GM21717 (cell line): ENCODE measurements around the gene IQCH.
"Not testable (repeated sequence)": the region's sequence is repeated elsewhere in the genome, so short reads cannot be mapped to it uniquely, and the experiment has no call there.

Experiments used
- ATAC-seq: cut with Tn5 transposase; IDR thresholded peaks from one replicate; pipeline ENCODE4 v1.9.1; 2021; ENCODE audit warnings: mild to moderate bottlenecking, moderate library complexity; ENCODE audit not compliant: unreplicated experiment

IQCH gene

GRCh38 chr15:67433495-67434099 lies 179.0 kb downstream of the IQCH start:
- no peak for ATAC-seq

- ATAC-seq, result not testable (repeated sequence)
Measured at GRCh38 chr15:67436351-67437250, 182.0 kb downstream of the IQCH start.

- ATAC-seq, result no peak
Measured at GRCh38 chr15:67444100-67444499, 189.5 kb downstream of the IQCH start.

GRCh38 chr15:67446449-67446848 lies 191.9 kb downstream of the IQCH start:
- no peak for ATAC-seq

GRCh38 chr15:67448372-67448771 lies 193.8 kb downstream of the IQCH start:
- ATAC-seq, result not testable (repeated sequence)

GRCh38 chr15:67453703-67454102 lies 199.1 kb downstream of the IQCH start:
- not testable (repeated sequence) for ATAC-seq

GRCh38 chr15:67456677-67457529 lies 202.3 kb downstream of the IQCH start:
- ATAC-seq, result no peak

- no peak for ATAC-seq
Measured at GRCh38 chr15:67458331-67459029, 203.9 kb downstream of the IQCH start.

- no peak for ATAC-seq
Measured at GRCh38 chr15:67460521-67460920, 205.9 kb downstream of the IQCH start.

GRCh38 chr15:67461735-67462134 lies 207.1 kb downstream of the IQCH start:
- no peak for ATAC-seq

- ATAC-seq, result no peak
Measured at GRCh38 chr15:67462875-67463274, 208.3 kb downstream of the IQCH start.

- ATAC-seq, result no peak
Measured at GRCh38 chr15:67463488-67463887, 208.9 kb downstream of the IQCH start.

GRCh38 chr15:67465196-67465952 lies 210.8 kb downstream of the IQCH start:
- no peak for ATAC-seq

- no peak for ATAC-seq
Measured at GRCh38 chr15:67468416-67468815, 213.8 kb downstream of the IQCH start.

- ATAC-seq, result no peak
Measured at GRCh38 chr15:67469680-67470079, 215.1 kb downstream of the IQCH start.

GRCh38 chr15:67472957-67473356 lies 218.4 kb downstream of the IQCH start:
- no peak for ATAC-seq

- no peak for ATAC-seq
Measured at GRCh38 chr15:67474405-67475110, 220.0 kb downstream of the IQCH start.

- no peak for ATAC-seq
Measured at GRCh38 chr15:67479781-67480505, 225.4 kb downstream of the IQCH start.

- ATAC-seq, result no peak
Measured at GRCh38 chr15:67480741-67481140, 226.2 kb downstream of the IQCH start.
